ENCODE results near the gene TBC1D22A.
A peak's percentile ranks its signal among the peaks of the same experiment; 100 is the strongest.

The TBC1D22A gene

GRCh38 chr22:46738647-46739093 is 23.8 kb upstream of the TBC1D22A start:
- H3K36me3 ChIP-seq (ENCODE audit: insufficient read depth, low read depth, low read length) = peaks cover 7% of the 10 kb centered on the region
- H3K27me3 ChIP-seq (ENCODE audit: insufficient read depth, low read length) = peaks cover 8% of the 10 kb centered on the region; the same call in 1 of the 2 replicates
- peaks cover 17% of the 10 kb centered on the region for H3K4me1 ChIP-seq (ENCODE audit: insufficient read depth, low read length)
- no peak overlapping the region for H3K27ac ChIP-seq (ENCODE audit: low read length)
- no peaks in the 10 kb centered on the region for H3K9me3 ChIP-seq (ENCODE audit: insufficient read depth, low read depth, low read length)
- H3K9ac ChIP-seq (ENCODE audit: low read depth, low read length) = no peak overlapping the region
- H3K4me3 ChIP-seq (ENCODE audit: low read length) = peak overlapping the region; percentile 62; the same call in 1 of the 2 replicates

GRCh38 chr22:46739094-46739870 is 23.2 kb upstream of the TBC1D22A start:
- peaks cover 7% of the 10 kb centered on the region for H3K36me3 ChIP-seq (ENCODE audit: insufficient read depth, low read depth, low read length)
- H3K9me3 ChIP-seq (ENCODE audit: insufficient read depth, low read depth, low read length) = no peaks in the 10 kb centered on the region
- no peak overlapping the region for H3K9ac ChIP-seq (ENCODE audit: low read depth, low read length)
- no peak overlapping the region for H3K27ac ChIP-seq (ENCODE audit: low read length)
- peaks cover 17% of the 10 kb centered on the region for H3K4me1 ChIP-seq (ENCODE audit: insufficient read depth, low read length)
- H3K27me3 ChIP-seq (ENCODE audit: insufficient read depth, low read length) = peaks cover 8% of the 10 kb centered on the region; the same call in 1 of the 2 replicates
- peak overlapping the region; percentile 62; the same call in 1 of the 2 replicates for H3K4me3 ChIP-seq (ENCODE audit: low read length)

- Histone ChIP-seq H3K27me3 (ENCODE audit: insufficient read depth, low read length) (peaks cover 8% of the 10 kb centered on the region; the same call in 1 of the 2 replicates), H3K9me3 (ENCODE audit: insufficient read depth, low read depth, low read length) (no peaks in the 10 kb centered on the region), H3K4me3 (ENCODE audit: low read length) (no peak overlapping the region), H3K4me1 (ENCODE audit: insufficient read depth, low read length) (peaks cover 12% of the 10 kb centered on the region; the same call in 1 of the 2 replicates), H3K9ac (ENCODE audit: low read depth, low read length) (no peak overlapping the region), H3K27ac (ENCODE audit: low read length) (no peak overlapping the region), H3K36me3 (ENCODE audit: insufficient read depth, low read depth, low read length) (no peaks in the 10 kb centered on the region)
Observed at GRCh38 chr22:46740910-46741780, 21.3 kb upstream of the TBC1D22A start.

- Histone ChIP-seq H3K27ac (ENCODE audit: low read length) (no peak overlapping the region), H3K27me3 (ENCODE audit: insufficient read depth, low read length) (peaks cover 15% of the 10 kb centered on the region), H3K4me3 (ENCODE audit: low read length) (no peak overlapping the region), H3K9ac (ENCODE audit: low read depth, low read length) (no peak overlapping the region), H3K4me1 (ENCODE audit: insufficient read depth, low read length) (peaks cover 5% of the 10 kb centered on the region; the same call in 1 of the 2 replicates), H3K36me3 (ENCODE audit: insufficient read depth, low read depth, low read length) (no peaks in the 10 kb centered on the region), H3K9me3 (ENCODE audit: insufficient read depth, low read depth, low read length) (no peaks in the 10 kb centered on the region)
Observed at GRCh38 chr22:46741974-46742519, 20.4 kb upstream of the TBC1D22A start.

GRCh38 chr22:46742576-46743221 is 19.8 kb upstream of the TBC1D22A start:
- H3K27me3 ChIP-seq (ENCODE audit: insufficient read depth, low read length) = peaks cover 22% of the 10 kb centered on the region
- no peaks in the 10 kb centered on the region for H3K36me3 ChIP-seq (ENCODE audit: insufficient read depth, low read depth, low read length)
- H3K4me3 ChIP-seq (ENCODE audit: low read length) = no peak overlapping the region
- no peak overlapping the region for H3K27ac ChIP-seq (ENCODE audit: low read length)
- no peaks in the 10 kb centered on the region for H3K9me3 ChIP-seq (ENCODE audit: insufficient read depth, low read depth, low read length)
- no peak overlapping the region for H3K9ac ChIP-seq (ENCODE audit: low read depth, low read length)
- H3K4me1 ChIP-seq (ENCODE audit: insufficient read depth, low read length) = peaks cover 5% of the 10 kb centered on the region; the same call in 1 of the 2 replicates

- Histone ChIP-seq H3K9ac (ENCODE audit: low read depth, low read length) (no peak overlapping the region), H3K9me3 (ENCODE audit: insufficient read depth, low read depth, low read length) (no peaks in the 10 kb centered on the region), H3K4me3 (ENCODE audit: low read length) (no peak overlapping the region), H3K36me3 (ENCODE audit: insufficient read depth, low read depth, low read length) (no peaks in the 10 kb centered on the region), H3K27me3 (ENCODE audit: insufficient read depth, low read length) (peaks cover 21% of the 10 kb centered on the region; the same call in 1 of the 2 replicates), H3K4me1 (ENCODE audit: insufficient read depth, low read length) (no peaks in the 10 kb centered on the region), H3K27ac (ENCODE audit: low read length) (no peak overlapping the region)
Observed at GRCh38 chr22:46744581-46744980, 17.9 kb upstream of the TBC1D22A start.

GRCh38 chr22:46746192-46746591 is 16.3 kb upstream of the TBC1D22A start:
- no peak overlapping the region for H3K4me3 ChIP-seq (ENCODE audit: low read length)
- H3K9ac ChIP-seq (ENCODE audit: low read depth, low read length) = no peak overlapping the region
- no peaks in the 10 kb centered on the region for H3K36me3 ChIP-seq (ENCODE audit: insufficient read depth, low read depth, low read length)
- H3K27me3 ChIP-seq (ENCODE audit: insufficient read depth, low read length) = peaks cover 21% of the 10 kb centered on the region; the same call in 1 of the 2 replicates
- H3K27ac ChIP-seq (ENCODE audit: low read length) = no peak overlapping the region
- no peaks in the 10 kb centered on the region for H3K9me3 ChIP-seq (ENCODE audit: insufficient read depth, low read depth, low read length)
- H3K4me1 ChIP-seq (ENCODE audit: insufficient read depth, low read length) = no peaks in the 10 kb centered on the region

- H3K27ac ChIP-seq (ENCODE audit: low read length) = no peak overlapping the region
- H3K4me3 ChIP-seq (ENCODE audit: low read length) = no peak overlapping the region
- H3K4me1 ChIP-seq (ENCODE audit: insufficient read depth, low read length) = no peaks in the 10 kb centered on the region
- H3K36me3 ChIP-seq (ENCODE audit: insufficient read depth, low read depth, low read length) = no peaks in the 10 kb centered on the region
- peaks cover 21% of the 10 kb centered on the region; the same call in 1 of the 2 replicates for H3K27me3 ChIP-seq (ENCODE audit: insufficient read depth, low read length)
- H3K9me3 ChIP-seq (ENCODE audit: insufficient read depth, low read depth, low read length) = no peaks in the 10 kb centered on the region
- no peak overlapping the region for H3K9ac ChIP-seq (ENCODE audit: low read depth, low read length)
Observed at GRCh38 chr22:46746620-46747019, 15.8 kb upstream of the TBC1D22A start.

GRCh38 chr22:46747646-46748045 is 14.8 kb upstream of the TBC1D22A start:
- H3K4me1 ChIP-seq (ENCODE audit: insufficient read depth, low read length) = no peaks in the 10 kb centered on the region
- no peaks in the 10 kb centered on the region for H3K9me3 ChIP-seq (ENCODE audit: insufficient read depth, low read depth, low read length)
- peaks cover 21% of the 10 kb centered on the region; the same call in 1 of the 2 replicates for H3K27me3 ChIP-seq (ENCODE audit: insufficient read depth, low read length)
- no peaks in the 10 kb centered on the region for H3K36me3 ChIP-seq (ENCODE audit: insufficient read depth, low read depth, low read length)
- H3K4me3 ChIP-seq (ENCODE audit: low read length) = no peak overlapping the region
- H3K27ac ChIP-seq (ENCODE audit: low read length) = no peak overlapping the region
- H3K9ac ChIP-seq (ENCODE audit: low read depth, low read length) = no peak overlapping the region

GRCh38 chr22:46748206-46748907 is 14.1 kb upstream of the TBC1D22A start:
- H3K4me3 ChIP-seq (ENCODE audit: low read length) = no peak overlapping the region
- H3K4me1 ChIP-seq (ENCODE audit: insufficient read depth, low read length) = no peaks in the 10 kb centered on the region
- no peak overlapping the region for H3K9ac ChIP-seq (ENCODE audit: low read depth, low read length)
- no peaks in the 10 kb centered on the region for H3K36me3 ChIP-seq (ENCODE audit: insufficient read depth, low read depth, low read length)
- H3K9me3 ChIP-seq (ENCODE audit: insufficient read depth, low read depth, low read length) = no peaks in the 10 kb centered on the region
- H3K27me3 ChIP-seq (ENCODE audit: insufficient read depth, low read length) = peaks cover 21% of the 10 kb centered on the region; the same call in 1 of the 2 replicates
- no peak overlapping the region for H3K27ac ChIP-seq (ENCODE audit: low read length)
